GM23338 (cell line): ENCODE data around the gene TLE3. TPM values are rescaled to one million over a fixed set of nuclear protein-coding genes. Genes with fewer than 3 reads are reported as not detected.

Experiments used
- ATAC-seq: fragments of 200-7000 bp; cut with Tn5 transposase; 3 replicates; pipeline ENCODE4 v1.9.1; 2020
- DNase-seq: peaks from one replicate; pipeline ENCODE4 v3.0.0-alpha.2; 2015; ENCODE audit warnings: low spot score
- H2AFZ ChIP-seq: fragments of 200-600 bp; sonication (generic); 2 replicates; pipeline ENCODE4 v1.8.0; 2016; ENCODE audit warnings: antibody characterized with exemption, mild to moderate bottlenecking, moderate library complexity
- H3F3A ChIP-seq: fragments of 200-600 bp; sonication (generic); replicated peaks from 2 replicates; pipeline ENCODE4 v1.8.0; 2017; ENCODE audit warnings: antibody characterized with exemption, mixed run types, low read depth
- H3K27ac ChIP-seq: fragments of 200-600 bp; sonication (generic); 2 replicates; pipeline ENCODE4 v1.6.1; 2016; ENCODE audit warnings: low read depth
- H3K27me3 ChIP-seq: fragments of 200-600 bp; sonication (generic); 2 replicates; pipeline ENCODE4 v1.8.0; 2016; ENCODE audit warnings: mild to moderate bottlenecking, mixed run types, moderate library complexity; ENCODE audit not compliant: insufficient read depth
- H3K36me3 ChIP-seq: fragments of 200-600 bp; sonication (generic); 2 replicates; pipeline ENCODE4 v1.8.0; 2016; ENCODE audit warnings: mild to moderate bottlenecking; ENCODE audit not compliant: insufficient read depth
- H3K4me1 ChIP-seq: fragments of 200-600 bp; sonication (generic); 2 replicates; pipeline ENCODE4 v1.8.0; 2016; ENCODE audit warnings: mild to moderate bottlenecking, moderate library complexity; ENCODE audit not compliant: insufficient read depth
- H3K4me2 ChIP-seq: fragments of 200-600 bp; sonication (generic); 2 replicates; pipeline ENCODE4 v1.7.1; 2017; ENCODE audit warnings: mixed run types
- H3K4me3 ChIP-seq: fragments of 200-600 bp; sonication (generic); 2 replicates; pipeline ENCODE4 v1.6.1; 2016; ENCODE audit warnings: mixed run types
- H3K79me2 ChIP-seq: fragments of 200-600 bp; sonication (generic); replicated peaks from 2 replicates; pipeline ENCODE4 v1.8.0; 2017; ENCODE audit warnings: mild to moderate bottlenecking; ENCODE audit not compliant: insufficient read depth
- H3K9me2 ChIP-seq: fragments of 200-600 bp; sonication (generic); 2 replicates; pipeline ENCODE4 v1.8.0; 2017; ENCODE audit not compliant: insufficient read depth
- H4K20me1 ChIP-seq: fragments of 200-600 bp; sonication (generic); replicated peaks from 2 replicates; pipeline ENCODE4 v1.8.0; 2017; ENCODE audit warnings: mild to moderate bottlenecking; ENCODE audit not compliant: insufficient read depth
- H3K27ac Mint-ChIP-seq: 2 replicates; pipeline ENCODE4 v1.8.0; 2020; ENCODE audit warnings: inconsistent platforms, mild to moderate bottlenecking, moderate library complexity, mixed read lengths
- H3K27me3 Mint-ChIP-seq: 3 replicates; pipeline ENCODE4 v1.8.0; 2022; ENCODE audit warnings: low read depth, mild to moderate bottlenecking, moderate library complexity, mixed read lengths, inconsistent platforms; ENCODE audit not compliant: insufficient read depth, poor library complexity
- H3K36me3 Mint-ChIP-seq: 3 replicates; pipeline ENCODE4 v1.8.0; 2021; ENCODE audit warnings: low read depth, mild to moderate bottlenecking, inconsistent platforms, moderate library complexity, mixed read lengths
- H3K4me1 Mint-ChIP-seq: 3 replicates; pipeline ENCODE4 v1.8.0; 2020; ENCODE audit warnings: mild to moderate bottlenecking, inconsistent platforms, mixed read lengths
- H3K4me3 Mint-ChIP-seq: 3 replicates; pipeline ENCODE4 v1.8.0; 2021; ENCODE audit warnings: moderate library complexity, mild to moderate bottlenecking, inconsistent platforms, mixed read lengths
- H3K9me3 Mint-ChIP-seq: 3 replicates; pipeline ENCODE4 v1.8.0; 2020; ENCODE audit warnings: moderate library complexity, mild to moderate bottlenecking, inconsistent platforms, mixed read lengths
- CREB1 ChIP-seq: fragments of 250-450 bp; sonication (Bioruptor Pico); IDR thresholded peaks from 2 replicates; pipeline ENCODE4 v1.5.0; 2020; ENCODE audit warnings: low read depth, mild to moderate bottlenecking, moderate library complexity
- EZH2 ChIP-seq: fragments of 200-600 bp; sonication (generic); IDR thresholded peaks from one replicate; pipeline ENCODE4 v1.8.0; 2017; ENCODE audit warnings: antibody characterized with exemption, mild to moderate bottlenecking, low read depth; ENCODE audit not compliant: unreplicated experiment
- EZH2phosphoT487 ChIP-seq: fragments of 200-600 bp; sonication (generic); IDR thresholded peaks from one replicate; pipeline ENCODE4 v1.8.1; 2018; ENCODE audit warnings: antibody characterized with exemption; ENCODE audit not compliant: unreplicated experiment
- JUNB ChIP-seq: IDR thresholded peaks from one replicate; pipeline ENCODE4 v1.6.1; 2016; ENCODE audit warnings: antibody characterized with exemption; ENCODE audit not compliant: unreplicated experiment
- NANOG ChIP-seq: IDR thresholded peaks from 2 replicates; pipeline ENCODE4 v1.6.1; 2016; ENCODE audit warnings: antibody characterized with exemption, borderline replicate concordance
- POLR2AphosphoS5 ChIP-seq: IDR thresholded peaks from 2 replicates; pipeline ENCODE4 v1.6.1; 2016; ENCODE audit warnings: antibody characterized with exemption, low read depth
- STAT1 ChIP-seq: IDR thresholded peaks from one replicate; pipeline ENCODE4 v1.6.1; 2016; ENCODE audit warnings: antibody characterized with exemption; ENCODE audit not compliant: unreplicated experiment
- ZNF114 ChIP-seq: fragments of 250-450 bp; sonication (Bioruptor Pico); IDR thresholded peaks from 2 replicates; pipeline ENCODE4 v1.5.0; 2020; ENCODE audit warnings: mild to moderate bottlenecking, moderate library complexity
- ZNF331 ChIP-seq: fragments of 250-450 bp; sonication (Bioruptor Pico); IDR thresholded peaks from 2 replicates; pipeline ENCODE4 v1.5.0; 2020; ENCODE audit warnings: low read depth, mild to moderate bottlenecking, moderate library complexity
- ZNF462 ChIP-seq: fragments of 250-450 bp; sonication (Bioruptor Pico); IDR thresholded peaks from 2 replicates; pipeline ENCODE4 v1.5.0; 2020; ENCODE audit warnings: mild to moderate bottlenecking, moderate library complexity
- polyA plus RNA-seq: library from polyadenylated mRNA; unstranded; fragments of >200 nt; fragmentation: Nextera tagmentation; extraction: Ambion mirVana; gene quantifications from 2 replicates; pipeline ENCODE4 v1.2.1, GENCODE V29; 2016
- total RNA-seq: library from RNA; depleted of rRNA; stranded (reverse); fragments of >200 nt; shearing (Covaris generic); gene quantifications from 2 replicates; pipeline ENCODE4 v1.2.3, GENCODE V29; 2014

Gene TLE3
- total and polyA plus RNA-seq, 2 experiments from 2014 or later, result 10.4 to 79.5 TPM

- TF ChIP-seq ZNF462 (CRISPR knock-in tag) (no peak), POLR2AphosphoS5 (no peak), JUNB (no peak), ZNF331 (no peak)
Measured at GRCh38 chr15:70064441-70064840, 33.3 kb downstream of the TLE3 start (continued).

- Mint-ChIP-seq H3K36me3 (peaks cover 59% of the 10 kb centered on the region), H3K27ac (no peak overlapping the region), H3K27me3 (peaks cover 10% of the 10 kb centered on the region), H3K9me3 (no peaks in the 10 kb centered on the region), H3K4me3 (no peak overlapping the region), H3K4me1 (peaks cover 15% of the 10 kb centered on the region)
- ATAC-seq (no peak), DNase-seq (no peak)
- Histone ChIP-seq H3K4me2 (no peak overlapping the region), H3F3A (no peaks in the 10 kb centered on the region), H3K79me2 (peaks cover 7% of the 10 kb centered on the region), H3K27me3 (no peaks in the 10 kb centered on the region), H3K36me3 (peaks cover 8% of the 10 kb centered on the region), H2AFZ (no peak overlapping the region), H3K4me1 (peaks cover 6% of the 10 kb centered on the region; the same call in 1 of the 2 replicates), H4K20me1 (peaks cover 23% of the 10 kb centered on the region), H3K27ac (no peak overlapping the region), H3K4me3 (no peak overlapping the region), H3K9me2 (no peaks in the 10 kb centered on the region)
- TF ChIP-seq JUNB, result no peak
- no peak for TF ChIP-seq EZH2phosphoT487
- no peak for TF ChIP-seq ZNF114
- TF ChIP-seq POLR2AphosphoS5, result no peak
- no peak for TF ChIP-seq EZH2
- no peak for TF ChIP-seq ZNF462 (CRISPR knock-in tag)
- no peak for TF ChIP-seq ZNF331
- no peak for TF ChIP-seq STAT1
- TF ChIP-seq NANOG, result no peak
- TF ChIP-seq CREB1 (CRISPR knock-in tag), result no peak
Measured at GRCh38 chr15:70063980-70064379, 33.7 kb downstream of the TLE3 start.
